Astrocyte of the spinal cord (primary cell): ENCODE measurements around the gene LRCOL1.

ENCODE experiments used
- DNase-seq: peaks from one replicate; pipeline ENCODE4 v3.0.0; 2011; ENCODE audit warnings: low read depth, low spot score
- H3K4me3 ChIP-seq: 2 replicates; pipeline ENCODE4 v1.5.1; 2011; ENCODE audit warnings: low read depth, mild to moderate bottlenecking, low read length, moderate library complexity
- in situ Hi-C: cut with HindIII; loops from 2 replicates; pipeline ENCODE4 v1.10.0; 2017; ENCODE audit warnings: low sequenced_read_pairs
- TF ChIP-seq, protein P1 (sequence below): IDR thresholded peaks from 2 replicates; pipeline ENCODE4 v1.5.1; 2012; ENCODE audit warnings: low read depth, mild to moderate bottlenecking, low read length, inconsistent platforms

The LRCOL1 gene

DNA sequence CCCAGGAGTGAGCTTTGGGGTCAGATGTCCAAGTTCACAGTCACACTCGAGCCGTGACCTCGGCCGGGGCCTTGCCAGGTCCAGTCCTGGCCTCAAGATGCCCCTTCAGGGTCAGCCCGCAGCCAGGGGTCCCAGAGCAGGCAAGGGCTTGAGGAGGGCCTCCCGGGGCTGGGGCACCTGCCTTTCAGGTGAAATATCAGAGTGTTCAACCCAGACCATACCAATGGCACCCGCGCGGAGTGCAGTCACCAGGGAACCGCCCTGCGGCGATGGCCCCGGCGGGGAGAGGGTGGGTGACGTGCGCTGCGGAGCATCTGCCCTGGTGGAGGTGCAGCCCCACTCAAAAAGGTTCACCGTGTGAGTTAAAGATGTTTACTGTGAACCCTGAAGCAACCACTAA, 16.9 kb downstream of the LRCOL1 start:
- no peak for DNase-seq
- TF ChIP-seq, protein P1, sequence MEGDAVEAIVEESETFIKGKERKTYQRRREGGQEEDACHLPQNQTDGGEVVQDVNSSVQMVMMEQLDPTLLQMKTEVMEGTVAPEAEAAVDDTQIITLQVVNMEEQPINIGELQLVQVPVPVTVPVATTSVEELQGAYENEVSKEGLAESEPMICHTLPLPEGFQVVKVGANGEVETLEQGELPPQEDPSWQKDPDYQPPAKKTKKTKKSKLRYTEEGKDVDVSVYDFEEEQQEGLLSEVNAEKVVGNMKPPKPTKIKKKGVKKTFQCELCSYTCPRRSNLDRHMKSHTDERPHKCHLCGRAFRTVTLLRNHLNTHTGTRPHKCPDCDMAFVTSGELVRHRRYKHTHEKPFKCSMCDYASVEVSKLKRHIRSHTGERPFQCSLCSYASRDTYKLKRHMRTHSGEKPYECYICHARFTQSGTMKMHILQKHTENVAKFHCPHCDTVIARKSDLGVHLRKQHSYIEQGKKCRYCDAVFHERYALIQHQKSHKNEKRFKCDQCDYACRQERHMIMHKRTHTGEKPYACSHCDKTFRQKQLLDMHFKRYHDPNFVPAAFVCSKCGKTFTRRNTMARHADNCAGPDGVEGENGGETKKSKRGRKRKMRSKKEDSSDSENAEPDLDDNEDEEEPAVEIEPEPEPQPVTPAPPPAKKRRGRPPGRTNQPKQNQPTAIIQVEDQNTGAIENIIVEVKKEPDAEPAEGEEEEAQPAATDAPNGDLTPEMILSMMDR, result no peak
- H3K4me3 ChIP-seq, result no peak overlapping the region
- in situ Hi-C loops, result no loop called here

DNA sequence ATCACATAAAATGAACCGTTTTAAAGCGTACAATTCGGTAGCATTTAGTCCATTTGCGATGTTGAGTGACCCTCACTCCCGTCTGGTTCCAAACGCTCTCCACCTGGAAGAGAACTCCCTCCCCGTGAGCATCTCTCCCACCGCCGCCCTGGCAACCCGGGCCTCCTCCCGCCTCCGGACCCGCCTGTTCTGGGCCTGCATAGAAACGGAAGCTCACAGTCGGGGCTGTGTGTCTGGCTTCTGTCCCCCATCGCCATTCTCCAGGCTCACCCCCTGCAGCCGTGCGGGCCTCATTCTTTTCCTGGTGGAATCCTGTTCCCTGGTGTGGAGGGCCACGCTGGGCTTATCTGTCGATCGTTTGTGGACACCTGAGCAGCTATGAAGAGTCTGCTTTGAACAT, 17.3 kb downstream of the LRCOL1 start:
- H3K4me3 ChIP-seq, result no peak overlapping the region
- DNase-seq, result no peak
- TF ChIP-seq, protein P1, result no peak
- in situ Hi-C loops, result no loop called here

- in situ Hi-C loops, result no loop called here
- H3K4me3 ChIP-seq, result no peak overlapping the region
- TF ChIP-seq, protein P1, result no peak
- DNase-seq, result no peak
These were observed 18.0 kb downstream of the LRCOL1 start for GRCh38 chr12:132592282-132592970.

DNA sequence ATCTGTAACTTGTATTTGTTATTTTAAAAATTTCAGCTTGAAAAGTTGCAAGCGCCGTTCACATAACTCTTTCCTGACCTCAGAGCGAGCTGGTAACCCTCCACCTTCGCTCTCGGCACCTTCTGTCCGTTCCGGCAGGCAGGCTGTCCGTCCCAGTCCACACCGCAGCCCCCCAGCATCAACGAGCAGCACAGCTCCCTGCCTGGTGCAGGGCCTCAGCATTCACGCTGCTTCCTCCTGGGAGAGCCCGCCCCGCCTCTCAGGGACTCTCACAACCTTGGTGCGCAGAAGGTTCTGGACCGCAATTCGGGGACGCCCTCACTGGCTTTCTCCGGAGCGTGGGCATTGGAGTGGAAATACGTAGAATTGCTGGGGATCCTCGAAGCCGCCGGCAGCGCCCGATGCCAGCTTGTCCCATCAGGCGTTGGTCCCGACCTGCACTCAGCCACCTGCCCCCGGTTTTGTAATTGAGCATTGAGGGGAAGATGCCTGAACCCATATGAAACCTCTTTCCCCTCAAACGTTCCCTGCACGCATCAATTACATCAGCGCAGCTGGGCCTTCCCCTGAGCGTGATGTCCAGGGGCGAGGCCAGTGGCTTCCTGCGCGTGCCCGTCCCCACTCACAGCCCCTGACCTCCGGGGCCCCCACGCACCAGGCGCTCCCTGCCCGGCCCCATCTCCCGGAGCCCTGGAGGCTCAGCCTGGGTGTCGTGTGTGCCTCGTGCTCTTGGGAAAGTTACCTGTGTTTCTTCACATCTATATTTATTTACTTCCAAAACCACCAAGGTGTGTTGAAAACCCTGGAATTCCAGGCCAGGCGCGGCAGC, 19.1 kb downstream of the LRCOL1 start:
- DNase-seq, result no peak
- TF ChIP-seq, protein P1, result no peak
- in situ Hi-C loops, result no loop called here
- no peak overlapping the region for H3K4me3 ChIP-seq

DNA sequence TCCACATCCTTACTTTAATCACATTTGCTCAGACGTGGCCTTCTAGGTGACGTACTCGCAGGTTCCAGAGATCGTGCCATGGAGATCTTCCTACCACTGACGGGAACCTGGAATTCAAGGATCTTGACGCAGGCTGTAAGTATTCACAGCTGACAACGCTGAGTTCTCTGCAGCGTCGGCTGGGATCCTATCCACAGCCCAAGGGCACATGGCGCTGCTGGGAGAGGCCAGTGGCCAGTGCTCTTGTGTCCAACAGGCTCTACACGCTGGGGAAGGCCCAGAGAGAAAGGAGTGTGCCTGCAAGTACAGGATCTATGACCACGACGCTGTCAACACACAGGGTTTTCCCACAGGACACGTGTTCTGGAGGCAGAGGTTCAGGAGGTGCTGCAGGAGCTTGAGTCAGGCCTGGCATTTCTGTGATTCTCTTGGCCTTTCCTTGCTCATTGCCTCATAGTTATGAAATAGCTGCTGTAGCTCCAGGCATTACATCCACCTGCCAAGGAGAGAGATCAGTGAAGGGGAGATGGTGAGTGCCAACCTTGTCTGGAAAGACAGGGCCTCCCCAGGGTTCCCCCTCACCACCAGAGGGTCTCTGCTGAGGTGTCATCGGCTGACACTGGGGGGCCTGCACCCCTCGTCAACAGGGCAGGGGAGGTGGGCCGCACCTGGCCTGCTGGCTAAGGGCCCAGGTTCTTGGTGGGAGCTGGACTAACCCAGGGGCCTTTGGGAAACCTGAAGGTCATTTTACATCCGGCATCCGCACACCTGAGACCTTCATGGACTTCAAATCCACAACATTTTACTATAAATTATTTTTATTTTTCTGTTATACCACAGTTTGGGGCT, 21.3 kb downstream of the LRCOL1 start:
- in situ Hi-C loops, result no loop called here
- no peak overlapping the region for H3K4me3 ChIP-seq
- DNase-seq, result no peak
- TF ChIP-seq, protein P1, result no peak

DNA sequence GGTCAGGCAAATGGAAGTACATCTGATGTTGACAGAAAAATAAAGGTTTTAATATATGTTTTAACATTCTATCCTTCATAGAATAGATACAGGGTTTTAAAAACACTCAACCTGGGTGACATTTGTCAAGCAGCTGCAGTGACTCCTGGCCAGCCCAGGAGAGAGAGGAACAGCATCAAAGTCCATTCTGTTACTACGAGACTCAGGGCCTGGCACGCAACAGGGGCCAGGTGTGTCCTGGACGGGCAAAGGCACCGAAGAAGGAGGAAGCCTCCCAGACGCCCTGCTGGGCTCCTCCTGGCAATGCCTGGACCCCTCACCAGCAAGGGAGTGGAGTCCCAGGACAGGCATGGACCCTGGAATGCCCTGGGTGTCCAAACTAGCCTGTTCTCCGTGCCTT, 22.1 kb downstream of the LRCOL1 start:
- in situ Hi-C loops, result no loop called here
- H3K4me3 ChIP-seq, result no peak overlapping the region
- TF ChIP-seq, protein P1, result no peak
- DNase-seq, result no peak
